NB4 (cell line): ENCODE measurements around the gene PGPEP1.
A peak's percentile ranks its signal among the peaks of the same experiment; 100 is the strongest.

Experiments
- DNase-seq: peaks from one replicate; pipeline ENCODE4 v3.0.0; 2010; ENCODE audit warnings: low read depth
- H3K4me3 ChIP-seq: one replicate; pipeline ENCODE4 v1.5.1; 2011; ENCODE audit warnings: mild to moderate bottlenecking, low read depth, low read length, moderate library complexity
- MAX ChIP-seq: IDR thresholded peaks from 2 replicates; pipeline ENCODE4 v1.6.1; 2011; ENCODE audit warnings: low read depth, low read length
- MYC ChIP-seq: IDR thresholded peaks from 2 replicates; pipeline ENCODE4 v1.6.1; 2011; ENCODE audit warnings: low read depth, low read length
- POLR2A ChIP-seq: IDR thresholded peaks from 2 replicates; pipeline ENCODE4 v1.6.1; 2011; ENCODE audit warnings: mild to moderate bottlenecking; ENCODE audit not compliant: insufficient read length; ENCODE audit errors: extremely low read depth
- TF ChIP-seq, protein P1 (sequence below): IDR thresholded peaks from one replicate; pipeline ENCODE4 v1.5.1; 2012; ENCODE audit warnings: low read depth, low read length

The PGPEP1 gene

GRCh38 chr19:18326772-18327171 lies 13.6 kb upstream of the PGPEP1 start:
- DNase-seq, result no peak
- no peak overlapping the region for H3K4me3 ChIP-seq

GRCh38 chr19:18328340-18329034 lies 11.9 kb upstream of the PGPEP1 start:
- DNase-seq, result peak; percentile 95
- peak overlapping the region; percentile 27 for H3K4me3 ChIP-seq
- TF ChIP-seq MAX (peak; percentile 49), POLR2A (peak; percentile 18), MYC (peak; percentile 33; the same call in 1 of the 2 replicates)
- TF ChIP-seq, protein P1, sequence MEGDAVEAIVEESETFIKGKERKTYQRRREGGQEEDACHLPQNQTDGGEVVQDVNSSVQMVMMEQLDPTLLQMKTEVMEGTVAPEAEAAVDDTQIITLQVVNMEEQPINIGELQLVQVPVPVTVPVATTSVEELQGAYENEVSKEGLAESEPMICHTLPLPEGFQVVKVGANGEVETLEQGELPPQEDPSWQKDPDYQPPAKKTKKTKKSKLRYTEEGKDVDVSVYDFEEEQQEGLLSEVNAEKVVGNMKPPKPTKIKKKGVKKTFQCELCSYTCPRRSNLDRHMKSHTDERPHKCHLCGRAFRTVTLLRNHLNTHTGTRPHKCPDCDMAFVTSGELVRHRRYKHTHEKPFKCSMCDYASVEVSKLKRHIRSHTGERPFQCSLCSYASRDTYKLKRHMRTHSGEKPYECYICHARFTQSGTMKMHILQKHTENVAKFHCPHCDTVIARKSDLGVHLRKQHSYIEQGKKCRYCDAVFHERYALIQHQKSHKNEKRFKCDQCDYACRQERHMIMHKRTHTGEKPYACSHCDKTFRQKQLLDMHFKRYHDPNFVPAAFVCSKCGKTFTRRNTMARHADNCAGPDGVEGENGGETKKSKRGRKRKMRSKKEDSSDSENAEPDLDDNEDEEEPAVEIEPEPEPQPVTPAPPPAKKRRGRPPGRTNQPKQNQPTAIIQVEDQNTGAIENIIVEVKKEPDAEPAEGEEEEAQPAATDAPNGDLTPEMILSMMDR, result peak; percentile 91

More at GRCh38 chr19:18326772-18327171, 13.6 kb upstream of the PGPEP1 start:
- TF ChIP-seq POLR2A, result no peak
- TF ChIP-seq, protein P1, result no peak
- no peak for TF ChIP-seq MYC
- no peak for TF ChIP-seq MAX

DNA sequence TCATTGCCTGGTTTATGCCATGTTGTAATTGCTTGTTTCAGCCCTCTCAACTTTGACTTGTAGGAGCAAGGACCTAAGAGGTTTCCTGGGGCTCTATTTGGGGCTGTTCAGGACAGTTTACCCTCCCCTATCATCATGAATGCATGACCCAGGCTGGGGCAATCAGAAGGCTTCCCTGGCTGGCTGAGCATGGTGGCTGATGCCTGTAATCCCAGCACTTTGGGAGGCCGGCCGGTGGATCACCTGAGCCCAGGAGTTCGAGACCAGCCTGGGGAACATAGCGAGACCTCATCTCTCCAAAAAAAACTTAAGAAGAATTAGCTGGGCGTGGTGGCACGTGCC lies 11.4 kb upstream of the PGPEP1 start:
- TF ChIP-seq POLR2A, result no peak
- no peak for TF ChIP-seq MAX
- no peak for TF ChIP-seq MYC
- TF ChIP-seq, protein P1, result no peak
- DNase-seq, result no peak
- peak overlapping the region; percentile 27 for H3K4me3 ChIP-seq

DNA sequence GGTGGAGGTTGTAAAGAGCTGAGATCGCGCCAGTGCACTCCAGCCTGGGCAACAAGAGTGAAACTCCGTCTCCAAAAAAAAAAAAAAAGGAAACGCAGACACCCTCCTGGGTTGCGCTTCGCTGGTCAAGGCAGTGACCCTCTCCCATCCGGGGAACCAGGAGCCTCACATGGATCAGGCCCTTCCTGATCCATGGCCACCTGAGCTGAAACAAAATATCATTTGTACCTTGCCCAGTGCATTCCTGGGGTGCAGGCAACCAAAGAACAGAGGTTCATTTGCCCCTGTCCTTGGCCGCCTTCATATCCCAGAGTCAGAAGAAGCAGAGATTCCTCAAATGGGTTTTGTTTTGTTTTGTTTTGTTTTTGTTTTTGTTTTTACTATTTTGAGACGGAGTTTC lies 9.5 kb upstream of the PGPEP1 start:
- no peak overlapping the region for H3K4me3 ChIP-seq
- no peak for DNase-seq
- TF ChIP-seq MYC, result no peak
- no peak for TF ChIP-seq MAX
- TF ChIP-seq, protein P1, result no peak
- TF ChIP-seq POLR2A, result no peak

DNA sequence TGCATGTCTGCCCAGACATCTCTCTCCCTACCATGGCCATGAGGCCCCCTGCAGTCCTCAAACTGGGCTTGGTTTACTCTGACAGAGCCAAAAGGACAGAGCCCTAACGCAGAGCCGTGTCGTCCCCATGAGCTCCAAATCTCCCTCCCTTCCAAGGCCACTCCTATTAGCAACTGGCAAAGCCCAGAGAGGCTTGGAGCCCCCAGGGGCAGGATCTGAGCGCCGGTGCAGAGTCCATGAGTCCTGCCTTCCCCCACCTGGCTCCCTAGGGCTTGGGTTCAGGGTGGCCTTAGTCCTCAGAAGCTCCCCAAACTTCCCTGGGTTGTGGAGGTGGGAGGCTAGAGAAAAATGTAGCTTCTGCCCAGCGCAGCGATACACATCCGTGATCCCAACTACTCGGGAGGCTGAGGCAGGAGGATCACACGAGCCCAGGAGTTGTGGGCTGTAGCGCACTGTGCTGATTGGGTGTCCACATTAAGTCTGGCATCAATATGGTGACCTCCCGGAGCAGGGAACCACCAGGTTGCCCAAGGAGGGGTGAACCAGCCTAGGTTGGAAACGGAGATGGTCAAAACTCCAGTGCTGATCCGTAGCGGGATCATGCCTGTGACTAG lies 7.4 kb upstream of the PGPEP1 start:
- TF ChIP-seq, protein P1, result no peak
- TF ChIP-seq POLR2A, result no peak
- no peak for TF ChIP-seq MAX
- TF ChIP-seq MYC, result no peak
- no peak for DNase-seq
- no peak overlapping the region for H3K4me3 ChIP-seq
